HG03432 (cell line): Measurements from ENCODE around the gene SMURF1.

ENCODE experiments used
- ATAC-seq: cut with Tn5 transposase; IDR thresholded peaks from one replicate; pipeline ENCODE4 v1.9.1; 2021; ENCODE audit warnings: mild to moderate bottlenecking, moderate library complexity; ENCODE audit not compliant: unreplicated experiment

The SMURF1 gene

DNA sequence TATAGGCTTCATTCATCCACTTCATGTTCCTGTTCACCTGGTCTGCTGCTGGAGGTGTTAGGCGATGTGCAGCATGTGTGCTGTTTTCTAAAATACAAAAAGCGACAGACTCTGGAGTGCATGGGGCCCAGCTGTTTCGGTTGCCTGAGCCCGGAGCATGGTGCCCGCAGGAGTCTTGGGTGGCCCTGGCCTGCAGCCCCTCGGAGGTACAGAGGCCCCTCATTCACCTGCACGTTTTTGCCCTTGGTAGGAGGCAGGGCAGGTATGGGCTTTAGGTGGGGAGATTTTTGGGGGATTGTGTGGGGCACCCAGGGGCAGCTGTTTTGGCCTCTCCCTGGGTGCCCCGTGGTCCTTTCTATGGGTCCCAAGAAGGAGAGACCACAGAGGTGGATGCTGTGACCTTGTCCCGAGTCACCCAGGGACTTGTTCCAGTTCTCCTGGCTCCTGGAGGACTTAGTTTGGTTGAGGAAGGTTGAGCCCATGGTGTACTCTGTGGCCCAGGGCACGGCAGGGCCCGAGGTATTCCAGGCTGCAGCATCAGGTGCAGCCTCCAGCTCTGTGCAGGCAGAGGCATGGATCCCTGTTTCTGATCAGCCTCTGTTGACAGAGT is 134.9 kb downstream of the SMURF1 start:
- no peak for ATAC-seq

DNA sequence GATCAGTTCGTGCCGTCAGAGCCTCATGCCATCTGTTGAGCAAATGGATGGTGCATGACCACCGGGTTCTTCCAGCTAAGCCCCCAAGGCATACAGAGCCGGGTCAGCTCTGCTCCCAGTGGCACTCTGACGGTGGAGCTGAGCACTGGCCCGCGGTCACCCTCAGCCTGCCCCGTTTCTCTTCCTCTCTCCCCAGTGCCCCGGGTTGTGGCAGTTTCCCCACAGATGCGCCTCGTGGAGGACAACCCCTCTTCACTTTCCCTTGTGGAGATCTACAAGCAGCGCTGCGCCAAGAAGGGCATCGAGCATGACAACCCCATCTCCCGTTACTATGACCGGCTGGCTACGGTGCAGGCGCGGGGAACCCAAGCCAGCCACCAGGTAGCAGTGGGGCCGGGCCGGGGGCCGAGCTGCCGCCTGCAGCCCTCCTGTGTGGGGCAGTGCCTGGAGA is 135.7 kb downstream of the SMURF1 start:
- no peak for ATAC-seq

DNA sequence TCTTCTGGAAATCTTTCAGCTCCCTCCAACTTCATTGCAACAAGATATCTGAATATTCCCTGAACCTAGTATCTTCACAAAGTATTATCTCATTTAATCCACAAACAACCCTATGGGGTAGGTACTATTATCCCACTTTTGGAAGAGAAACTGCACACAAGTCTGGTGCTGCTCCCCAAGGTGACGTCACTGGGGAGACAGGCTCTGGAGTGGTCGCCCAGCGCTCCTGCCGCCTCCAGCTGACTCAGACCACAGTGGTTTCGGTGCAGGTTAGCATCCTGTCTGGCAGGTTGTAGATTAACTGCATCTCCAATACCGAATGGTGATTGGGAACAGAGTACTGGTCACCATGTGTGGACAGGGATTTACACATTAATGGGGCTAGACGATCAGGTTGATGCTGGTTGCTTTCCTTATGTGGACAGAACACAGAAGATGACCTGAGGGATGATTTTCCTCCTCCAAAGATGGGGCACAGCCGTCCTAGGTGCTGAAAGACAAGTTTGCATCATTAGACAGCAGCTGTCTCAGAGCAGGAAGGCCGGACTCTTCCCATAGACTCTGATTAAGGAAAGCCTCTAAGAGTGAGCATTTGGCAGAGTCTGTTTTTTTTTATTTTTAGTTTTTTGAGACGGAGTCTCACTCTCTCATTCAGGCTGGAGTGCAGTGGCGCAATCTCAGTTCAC is 137.0 kb downstream of the SMURF1 start:
- ATAC-seq, result no peak

DNA sequence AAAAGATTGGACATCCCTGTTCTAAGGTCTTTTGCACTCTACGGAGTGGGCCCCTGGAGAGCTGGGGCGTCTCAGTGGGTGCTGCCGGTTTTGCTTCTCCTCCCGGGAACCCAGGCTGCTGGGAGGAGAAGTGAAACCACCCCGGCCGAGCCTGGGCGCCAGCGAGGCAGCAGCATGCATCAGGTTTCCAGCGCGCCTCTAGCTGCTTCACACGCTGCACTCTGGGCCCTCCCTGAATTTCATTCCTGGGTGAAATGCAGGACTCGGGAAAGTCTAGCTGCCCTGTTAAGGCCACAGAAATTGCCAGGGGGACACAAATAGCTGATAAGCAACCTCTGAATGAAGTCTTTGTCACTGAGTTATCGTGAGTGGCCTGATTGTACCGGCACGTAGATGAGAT is 138.1 kb downstream of the SMURF1 start:
- ATAC-seq, result no peak

DNA sequence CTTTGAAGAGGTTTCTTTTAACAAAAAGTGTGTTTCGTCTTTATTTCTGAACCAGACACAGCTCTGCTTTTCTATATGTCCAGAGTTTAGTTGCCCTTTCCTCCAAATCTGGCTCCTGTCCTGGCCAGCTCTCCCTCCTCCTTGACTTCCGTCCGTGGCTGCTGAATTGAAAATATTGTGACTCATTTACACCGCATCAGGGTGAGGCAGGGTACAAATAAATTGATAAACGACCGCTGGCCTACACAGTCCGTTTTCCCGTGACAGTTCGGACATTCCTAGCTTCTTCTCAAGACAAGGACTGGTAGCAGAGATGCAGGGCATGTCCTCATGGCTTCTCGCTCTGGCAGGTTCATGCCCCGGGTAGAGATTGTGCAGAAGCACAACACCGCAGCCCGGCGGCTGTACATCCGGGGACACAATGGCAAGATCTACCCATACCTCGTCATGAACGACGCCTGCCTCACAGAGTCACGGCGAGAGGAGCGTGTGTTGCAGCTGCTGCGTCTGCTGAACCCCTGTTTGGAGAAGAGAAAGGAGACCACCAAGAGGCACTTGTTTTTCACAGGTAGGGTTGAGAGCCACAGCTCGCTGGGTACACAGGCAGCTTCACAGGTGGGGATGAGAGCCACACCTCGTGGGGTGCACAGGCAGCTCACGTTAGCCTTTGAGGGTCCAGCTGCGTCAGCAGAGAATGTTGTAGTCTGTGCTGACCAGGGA is 139.0 kb downstream of the SMURF1 start:
- no peak for ATAC-seq

DNA sequence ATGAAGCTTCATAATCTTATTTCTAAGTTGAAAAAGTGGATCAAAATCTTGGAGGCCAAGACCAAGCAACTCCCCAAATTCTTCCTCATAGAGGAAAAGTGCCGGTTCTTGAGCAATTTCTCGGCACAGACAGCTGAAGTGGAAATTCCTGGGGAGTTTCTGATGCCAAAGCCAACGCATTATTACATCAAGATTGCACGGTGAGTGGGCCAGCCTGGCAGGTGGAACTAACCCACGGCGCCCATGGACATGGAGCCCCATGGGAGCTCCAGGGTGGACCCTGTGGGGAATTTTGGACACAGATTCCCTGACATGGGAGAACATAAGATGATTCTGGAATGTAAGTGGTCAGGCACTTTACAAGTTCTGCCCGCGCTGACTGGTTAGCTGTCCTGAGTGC is 139.7 kb downstream of the SMURF1 start:
- no peak for ATAC-seq

DNA sequence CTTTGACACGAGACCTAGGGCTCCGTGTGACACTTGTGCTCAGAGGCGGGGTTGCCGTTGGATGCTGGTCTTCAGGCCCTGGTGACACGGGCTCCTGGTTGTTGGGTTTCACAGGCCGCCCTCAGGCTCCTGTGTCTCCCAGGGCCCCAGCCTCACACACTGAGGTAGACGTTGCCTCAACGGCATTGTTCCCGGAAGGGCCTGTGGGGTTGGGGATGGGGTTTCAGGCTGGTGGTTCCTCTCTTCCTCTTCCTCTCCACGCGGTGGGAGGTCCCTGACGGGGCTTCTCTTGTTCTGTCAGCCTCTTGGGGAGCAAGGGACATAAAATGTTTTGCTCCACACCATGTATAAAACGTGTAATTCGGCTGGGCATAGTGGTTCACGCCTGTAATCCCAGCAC is 140.5 kb downstream of the SMURF1 start:
- no peak for ATAC-seq

DNA sequence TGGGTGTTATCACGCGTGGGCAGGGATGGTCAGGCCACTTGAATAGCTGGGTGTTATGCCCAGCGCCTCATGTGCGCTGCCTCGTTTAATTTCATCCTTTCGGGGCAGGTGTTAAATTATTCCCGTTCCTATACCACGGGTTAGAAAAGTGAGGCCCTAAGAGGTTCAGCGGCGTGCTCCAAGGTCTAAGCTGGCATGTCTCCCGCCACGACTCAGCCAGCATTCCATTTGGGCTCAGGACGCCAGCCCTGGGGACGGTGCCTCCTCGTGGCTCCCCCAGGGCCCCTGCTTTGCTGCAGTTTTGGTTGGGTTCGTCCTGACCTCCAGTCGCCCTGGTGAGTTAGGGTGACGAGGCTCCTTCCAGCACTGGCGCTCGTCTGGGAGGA is 141.1 kb downstream of the SMURF1 start:
- no peak for ATAC-seq

DNA sequence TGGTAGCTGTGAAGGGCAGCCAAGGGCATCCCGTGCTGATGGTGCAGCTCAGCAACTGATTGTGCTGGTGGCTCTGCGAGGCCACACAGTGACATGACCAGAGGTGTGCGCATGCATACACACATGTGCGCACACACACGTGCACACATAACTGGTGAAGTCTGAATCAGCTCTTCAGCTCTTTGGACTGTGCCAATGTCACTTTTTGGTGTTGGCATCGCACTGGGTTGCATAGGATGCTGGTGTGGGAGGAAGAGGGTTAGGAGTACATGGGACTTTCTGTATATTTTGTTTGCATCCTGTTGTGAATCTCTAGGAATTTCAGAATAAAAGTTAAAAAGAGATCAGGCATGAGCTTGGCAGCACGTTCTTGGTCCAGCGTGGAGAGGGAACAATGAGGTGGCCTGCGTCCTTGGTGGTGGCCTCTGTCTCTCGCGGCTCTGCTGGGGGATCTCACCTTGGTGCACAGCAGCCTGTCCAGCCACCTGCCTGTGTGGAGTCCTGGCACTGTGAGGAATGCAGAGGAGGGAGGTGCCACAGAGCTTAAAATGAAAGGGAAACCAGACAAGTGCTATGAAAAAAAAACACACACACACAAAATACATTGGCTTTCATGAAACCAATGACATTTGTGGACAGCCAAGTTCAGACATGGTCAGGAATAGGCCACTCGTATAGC is 141.6 kb downstream of the SMURF1 start:
- ATAC-seq, result no peak

DNA sequence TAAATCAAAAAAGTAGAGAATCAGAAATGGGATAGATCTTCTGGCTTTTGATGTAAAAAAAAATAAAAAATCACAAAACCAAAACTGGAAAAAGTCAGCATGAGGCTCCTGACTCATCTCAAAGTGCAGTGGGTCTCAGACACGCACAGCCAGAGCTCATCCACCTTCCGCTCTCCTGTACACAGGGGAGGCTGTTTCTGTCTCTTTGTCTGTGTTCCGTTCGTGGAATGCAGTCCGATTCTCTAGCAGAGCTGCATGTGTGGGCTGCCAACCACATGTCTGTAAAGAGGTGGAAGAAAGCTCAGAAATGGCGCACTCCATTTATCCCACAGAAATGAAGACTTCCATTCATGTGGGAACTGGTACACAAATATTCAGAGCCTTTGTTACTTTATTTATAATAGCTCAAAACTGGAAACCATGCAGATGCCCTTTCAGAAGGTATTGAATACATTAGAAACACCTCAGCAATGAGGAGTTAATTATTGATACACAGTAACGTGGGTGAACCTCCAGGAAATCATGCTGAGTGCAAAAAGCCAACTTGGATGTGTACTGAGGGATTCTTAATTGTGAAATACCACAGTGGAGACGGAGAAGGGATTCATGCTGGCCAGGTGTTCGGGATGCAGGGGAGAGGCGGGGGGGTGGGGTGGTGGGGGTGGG is 142.3 kb downstream of the SMURF1 start:
- ATAC-seq, result no peak

DNA sequence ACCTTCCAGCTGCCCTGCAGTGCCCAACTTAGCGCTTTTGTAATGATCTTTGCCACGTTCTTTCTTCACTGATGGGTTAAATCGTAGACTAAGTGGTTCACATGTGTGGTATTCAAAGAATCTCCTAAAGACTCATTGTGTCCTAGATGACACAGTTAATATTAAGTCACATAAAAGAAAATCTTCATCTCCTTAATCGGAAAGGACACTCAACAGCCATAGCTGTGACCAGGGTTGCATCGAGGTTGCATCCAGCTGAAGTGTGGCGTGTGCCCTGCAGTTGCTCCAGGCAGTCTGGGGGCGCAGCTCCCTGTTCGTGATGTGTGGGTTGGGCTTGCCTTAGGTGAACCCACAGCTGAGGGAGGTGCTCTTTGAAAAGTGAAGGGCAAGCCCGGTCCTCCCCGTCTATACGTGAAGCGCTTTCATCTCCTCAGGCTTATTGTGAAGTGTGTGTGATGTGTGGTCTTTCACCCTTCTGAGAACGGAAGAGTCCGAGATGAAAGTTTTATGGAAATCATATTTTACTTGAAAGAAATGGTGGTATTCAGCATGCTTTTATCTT is 142.9 kb downstream of the SMURF1 start:
- no peak for ATAC-seq

DNA sequence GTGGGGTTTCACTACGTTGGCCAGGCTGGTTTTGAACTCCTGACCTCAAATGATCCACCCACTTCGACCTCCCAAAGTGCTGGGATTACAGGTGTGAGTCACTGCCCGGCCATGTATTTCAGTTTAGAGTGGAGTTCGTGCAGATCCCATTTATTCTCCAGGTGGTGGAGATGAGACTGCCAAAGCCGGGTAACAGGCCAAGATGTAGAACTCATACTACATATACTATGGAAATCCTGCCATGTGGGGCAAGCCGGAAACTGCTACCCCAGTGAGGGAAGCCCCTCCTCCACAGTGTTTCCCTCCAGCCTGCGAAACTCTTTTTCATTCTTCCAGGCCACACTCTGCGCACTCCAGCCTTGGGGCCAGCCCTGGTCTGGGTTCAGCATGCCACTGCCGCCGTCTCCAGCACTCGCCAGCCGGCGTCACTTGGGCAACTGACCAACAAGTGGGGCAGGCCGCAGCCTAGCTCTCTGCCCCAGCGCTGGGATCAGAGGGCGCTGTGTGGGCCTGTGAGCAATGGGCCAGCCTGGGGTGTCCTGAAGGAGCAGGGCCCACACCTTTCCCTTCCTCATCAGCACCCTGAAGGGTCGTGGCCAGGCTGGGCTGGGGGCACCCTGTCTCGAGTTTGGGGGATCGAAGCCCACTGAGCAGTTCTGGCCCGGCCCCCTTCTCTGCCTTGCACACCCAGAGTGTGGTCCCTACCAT is 143.6 kb downstream of the SMURF1 start:
- no peak for ATAC-seq

DNA sequence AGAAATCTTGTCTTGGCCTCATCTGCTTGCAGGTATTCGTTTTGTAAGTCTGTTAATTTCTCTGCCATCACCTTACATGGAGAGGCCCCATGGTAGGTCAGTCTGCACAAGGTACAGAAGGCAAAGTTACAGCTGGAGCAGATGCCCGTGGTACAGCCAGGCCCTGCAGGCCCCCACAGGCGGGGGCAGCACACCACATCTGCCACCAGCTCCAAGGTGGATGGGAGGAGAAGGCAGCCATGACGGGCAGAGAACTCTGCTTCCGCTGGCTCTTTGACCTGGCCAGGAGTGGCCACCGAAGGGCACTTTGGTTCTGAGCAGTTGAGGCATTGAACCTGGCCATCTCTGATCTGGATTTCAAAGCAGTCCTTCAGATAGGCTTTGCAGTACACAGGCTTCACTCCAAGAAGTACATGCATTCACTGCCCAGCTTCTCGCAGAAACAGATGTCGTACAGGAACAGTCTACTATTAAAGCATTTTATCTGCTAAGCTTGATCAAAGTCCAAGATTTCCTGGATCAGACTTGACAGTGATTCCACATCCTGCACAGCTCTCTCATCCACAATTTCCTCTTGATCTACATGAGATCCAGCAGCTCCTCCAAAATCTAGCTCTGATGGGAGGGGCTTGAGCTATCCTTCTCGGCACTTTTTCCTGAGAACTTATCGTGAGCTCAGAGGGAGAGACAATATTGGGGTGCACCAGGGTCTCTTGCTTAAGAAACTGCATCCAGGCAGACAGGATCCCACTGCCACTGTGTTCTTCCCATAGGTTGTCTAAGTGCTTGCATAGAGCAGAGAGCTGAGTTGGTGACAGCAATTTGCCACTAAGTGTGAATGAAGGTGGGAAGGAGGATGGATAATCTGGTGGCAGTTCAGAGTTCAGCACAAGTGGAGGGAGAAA is 144.8 kb downstream of the SMURF1 start:
- ATAC-seq, result no peak

DNA sequence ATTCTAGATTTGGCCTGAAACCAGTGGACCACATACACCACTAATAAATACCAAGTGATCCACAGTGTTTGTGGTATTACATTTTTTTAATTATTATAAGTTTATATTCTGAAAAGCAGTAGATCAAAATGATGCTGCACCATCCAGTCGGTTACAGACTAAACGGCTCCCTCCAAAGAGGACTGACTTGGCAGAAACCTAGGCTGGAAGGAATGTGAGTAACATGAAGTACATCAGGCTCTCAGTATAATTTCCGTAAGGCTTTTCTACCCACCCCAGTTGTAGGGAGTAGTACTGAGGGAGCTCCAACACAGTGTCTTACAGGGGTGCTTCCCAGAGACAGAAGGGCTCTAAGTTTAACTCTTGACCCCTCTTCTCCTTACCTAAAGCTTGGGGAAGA is 146.1 kb downstream of the SMURF1 start:
- ATAC-seq, result no peak

DNA sequence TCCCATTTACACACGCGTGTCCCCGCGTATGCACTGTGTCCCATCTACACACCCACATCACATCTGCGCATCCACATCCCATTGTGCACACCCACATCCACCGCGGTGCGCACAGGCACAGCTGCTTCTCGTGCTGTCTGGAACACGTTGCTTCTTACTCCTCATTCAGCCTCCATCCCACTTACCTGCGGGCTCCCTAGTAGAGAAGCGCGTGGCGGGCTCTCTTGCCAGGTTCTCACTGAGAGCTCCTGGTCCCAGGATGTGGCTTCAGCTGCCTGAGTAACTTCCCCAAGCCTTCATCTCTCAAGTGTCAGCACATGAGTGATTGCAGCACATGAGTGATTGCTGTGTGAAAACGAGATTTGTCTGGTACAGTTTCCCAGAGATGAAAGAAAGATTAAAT is 147.8 kb downstream of the SMURF1 start:
- ATAC-seq, result no peak

DNA sequence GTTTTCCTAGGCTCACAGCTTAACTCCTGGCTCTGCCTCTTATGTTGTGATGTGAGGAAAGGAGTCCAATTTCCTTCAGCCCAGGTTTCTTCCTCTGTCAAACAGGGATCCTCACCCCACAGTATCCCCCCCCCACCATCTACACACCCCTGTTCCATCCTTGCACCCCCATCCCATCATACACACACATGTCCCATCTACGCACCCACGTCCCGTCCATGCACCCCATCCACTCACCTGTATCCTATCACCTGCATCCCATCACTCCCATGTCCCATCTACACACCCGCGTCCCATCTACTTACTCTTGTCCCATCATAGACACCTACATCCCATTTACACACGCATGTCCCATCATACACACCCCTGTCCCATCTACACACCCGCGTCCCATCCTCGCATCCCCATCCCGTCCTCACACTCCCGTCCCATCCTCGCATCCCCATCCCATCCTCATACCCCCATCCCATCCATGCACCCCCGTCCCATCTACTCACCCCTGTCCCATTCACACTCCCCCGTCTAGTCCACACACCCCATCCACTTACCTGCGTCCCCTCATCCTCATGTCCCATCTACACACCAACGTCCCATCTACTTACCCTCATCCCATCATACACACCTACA is 148.3 kb downstream of the SMURF1 start:
- no peak for ATAC-seq

DNA sequence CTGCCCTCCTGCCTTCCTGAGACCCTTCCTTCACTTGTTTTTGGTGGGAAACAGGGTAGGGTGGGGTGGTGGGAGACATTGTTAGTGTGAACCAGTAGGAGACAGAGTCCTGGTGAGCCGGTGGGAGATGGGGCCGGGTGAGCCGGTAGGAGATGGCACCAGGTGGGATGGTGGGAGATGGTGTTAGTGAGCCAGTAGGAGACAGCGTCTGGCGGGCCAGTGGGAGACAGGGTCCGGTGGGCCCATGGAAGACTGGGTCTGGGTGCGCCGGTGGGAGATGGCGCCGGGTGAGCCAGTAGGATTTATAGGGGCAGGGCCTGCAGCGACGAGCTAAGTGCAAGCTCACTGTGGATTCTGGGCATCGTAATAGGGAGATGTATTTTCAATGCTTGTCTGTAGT is 148.8 kb downstream of the SMURF1 start:
- no peak for ATAC-seq

DNA sequence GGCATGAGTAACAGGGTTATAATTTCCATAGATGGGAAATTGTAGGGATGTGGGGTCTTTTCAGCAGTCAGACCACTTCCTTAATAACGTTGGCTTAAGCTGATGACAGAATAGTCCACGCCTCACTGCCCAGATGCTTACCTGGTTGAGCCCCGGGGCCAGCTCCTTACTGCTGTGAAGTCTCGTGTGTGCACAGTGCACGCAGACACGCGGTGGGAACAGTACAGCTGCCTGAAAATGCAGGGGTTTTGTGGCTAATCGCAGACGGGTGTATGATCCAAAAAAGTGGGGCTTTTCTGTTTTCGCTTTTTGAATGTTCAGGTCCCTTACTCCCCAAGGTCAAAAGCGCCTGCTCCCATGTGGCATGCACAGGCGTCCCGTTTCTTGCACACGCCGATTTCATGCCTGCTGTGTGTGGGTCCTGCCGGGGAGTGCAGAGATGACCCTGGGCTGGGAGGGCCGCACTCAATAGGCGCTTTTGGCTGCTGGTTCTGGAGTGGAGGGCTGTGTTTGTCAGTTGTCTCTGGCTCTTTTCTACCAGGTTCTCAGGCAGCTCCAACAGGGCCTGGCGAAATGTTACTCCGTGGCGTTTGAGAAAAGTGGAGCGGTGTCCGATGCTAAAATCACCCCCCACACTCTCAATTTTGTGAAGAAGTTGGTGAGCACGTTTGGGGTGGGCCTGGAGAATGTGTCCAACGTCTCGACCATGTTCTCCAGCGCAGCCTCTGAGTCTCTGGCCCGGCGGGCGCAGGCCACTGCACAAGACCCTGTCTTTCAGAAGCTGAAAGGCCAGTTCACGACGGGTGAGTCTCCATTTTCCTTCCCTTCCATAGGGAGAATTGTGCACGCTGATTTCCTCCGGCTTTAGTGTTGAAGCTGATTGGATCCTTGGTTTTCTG is 149.6 kb downstream of the SMURF1 start:
- no peak for ATAC-seq
